GM10266 (cell line): ENCODE results near the gene ZNF324.

Source experiments
- DNase-seq: peaks from one replicate; pipeline ENCODE4 v3.0.0; 2012; ENCODE audit errors: extremely low spot score
- TF ChIP-seq, protein P1 (sequence below): IDR thresholded peaks from 2 replicates; pipeline ENCODE4 v1.5.1; 2012; ENCODE audit warnings: mild to moderate bottlenecking, low read depth; ENCODE audit not compliant: control insufficient read depth, insufficient read depth; ENCODE audit errors: missing control alignments

Gene ZNF324

DNA sequence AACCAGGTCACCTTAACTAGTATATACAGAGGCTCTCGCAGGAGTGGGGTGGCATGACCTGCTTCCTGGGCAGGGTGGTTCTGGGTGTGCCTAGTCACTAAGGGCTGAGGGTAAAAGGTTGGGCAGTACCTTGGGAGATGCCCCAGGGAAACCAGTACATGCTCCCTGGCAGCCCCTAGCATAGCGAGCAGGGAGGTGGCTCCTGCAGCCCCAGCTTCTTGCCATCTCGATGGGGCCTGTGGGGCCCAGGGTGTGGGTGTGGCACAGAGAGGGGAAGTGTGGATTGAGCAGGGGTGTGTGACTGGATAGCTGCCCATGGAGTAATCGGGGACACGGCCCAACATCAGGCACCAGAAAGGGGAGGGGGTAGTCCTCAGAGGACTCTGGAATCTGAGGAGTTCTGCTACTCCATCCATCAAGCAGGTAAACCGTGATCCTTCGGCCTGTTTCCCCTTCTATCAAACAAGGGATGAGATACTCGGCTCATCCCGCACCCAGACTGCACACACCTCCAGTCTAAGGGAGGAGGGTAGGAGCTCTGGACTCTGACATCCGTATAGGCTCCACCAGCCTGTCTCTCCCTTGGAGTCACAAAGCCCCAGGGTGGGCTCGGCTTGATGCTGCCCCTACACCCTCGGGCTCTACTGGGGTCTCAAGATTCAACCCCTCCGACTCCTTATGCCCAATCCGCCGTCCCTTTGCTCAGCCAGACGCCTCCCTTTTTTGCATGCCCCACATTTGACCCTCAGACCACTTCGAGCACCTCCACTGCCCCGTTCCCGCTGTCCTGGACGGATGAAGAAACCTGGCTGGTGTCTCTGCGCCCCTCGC, 51.6 kb downstream of the ZNF324 start:
- no peak for DNase-seq
- TF ChIP-seq, protein P1, sequence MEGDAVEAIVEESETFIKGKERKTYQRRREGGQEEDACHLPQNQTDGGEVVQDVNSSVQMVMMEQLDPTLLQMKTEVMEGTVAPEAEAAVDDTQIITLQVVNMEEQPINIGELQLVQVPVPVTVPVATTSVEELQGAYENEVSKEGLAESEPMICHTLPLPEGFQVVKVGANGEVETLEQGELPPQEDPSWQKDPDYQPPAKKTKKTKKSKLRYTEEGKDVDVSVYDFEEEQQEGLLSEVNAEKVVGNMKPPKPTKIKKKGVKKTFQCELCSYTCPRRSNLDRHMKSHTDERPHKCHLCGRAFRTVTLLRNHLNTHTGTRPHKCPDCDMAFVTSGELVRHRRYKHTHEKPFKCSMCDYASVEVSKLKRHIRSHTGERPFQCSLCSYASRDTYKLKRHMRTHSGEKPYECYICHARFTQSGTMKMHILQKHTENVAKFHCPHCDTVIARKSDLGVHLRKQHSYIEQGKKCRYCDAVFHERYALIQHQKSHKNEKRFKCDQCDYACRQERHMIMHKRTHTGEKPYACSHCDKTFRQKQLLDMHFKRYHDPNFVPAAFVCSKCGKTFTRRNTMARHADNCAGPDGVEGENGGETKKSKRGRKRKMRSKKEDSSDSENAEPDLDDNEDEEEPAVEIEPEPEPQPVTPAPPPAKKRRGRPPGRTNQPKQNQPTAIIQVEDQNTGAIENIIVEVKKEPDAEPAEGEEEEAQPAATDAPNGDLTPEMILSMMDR, result no peak

GRCh38 chr19:58519087-58519354, 52.1 kb downstream of the ZNF324 start:
- TF ChIP-seq, protein P1, result peak; percentile 64
- DNase-seq, result peak; percentile 70

- peak; percentile 89 for DNase-seq
- TF ChIP-seq, protein P1, result peak; percentile 93
Observed at GRCh38 chr19:58519355-58520256, 52.7 kb downstream of the ZNF324 start, which contains the start of gene ZBTB45. Gene ZBTB45, minus strand, starts transcription at chr19:58519810. Its CDS starts 2,137 bp downstream, at chr19:58517673.

DNA sequence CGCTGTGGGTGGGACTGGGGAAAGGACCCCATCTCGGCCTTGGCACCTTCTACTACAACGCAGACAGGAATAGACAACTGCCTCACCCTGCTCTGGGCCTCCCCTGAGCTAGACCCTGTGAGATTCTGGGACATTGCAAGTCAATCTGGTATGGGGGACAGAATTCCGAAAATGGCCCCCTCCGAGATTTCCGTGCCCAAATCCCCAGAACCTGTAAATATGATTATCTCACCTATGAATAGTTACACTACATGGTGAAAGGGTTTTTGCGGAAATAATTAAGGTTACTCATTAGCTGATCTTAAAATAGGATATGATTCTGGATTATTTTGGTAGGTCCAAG, 53.3 kb downstream of the ZNF324 start:
- no peak for DNase-seq
- TF ChIP-seq, protein P1, result no peak

DNA sequence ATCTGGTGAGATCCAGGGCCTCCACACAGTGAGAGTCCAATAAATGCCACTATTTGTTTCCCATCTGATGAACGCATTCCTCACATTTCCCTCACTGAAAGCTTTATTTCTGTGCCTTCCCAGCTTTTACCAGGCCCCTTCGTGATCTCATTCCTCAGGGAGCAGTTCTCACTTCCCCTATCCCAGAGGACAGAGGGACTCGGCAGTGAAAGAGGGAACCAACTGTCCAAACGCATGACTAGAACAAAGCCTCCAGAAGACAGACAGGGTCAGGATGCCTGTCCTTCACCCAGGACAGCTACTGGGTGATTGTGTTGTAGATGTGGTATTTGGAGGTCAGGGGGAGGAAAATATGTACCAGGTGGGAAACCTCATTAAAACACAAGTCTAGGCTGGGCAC, 54.8 kb downstream of the ZNF324 start:
- TF ChIP-seq, protein P1, result no peak

GRCh38 chr19:58522709-58523108, 55.8 kb downstream of the ZNF324 start:
- no peak for DNase-seq
- TF ChIP-seq, protein P1, result no peak

More for the DNA sequence above, 54.8 kb downstream of the ZNF324 start:
- no peak for DNase-seq
